Measurements from ENCODE around the gene PDSS2. TPM values are rescaled to one million over a fixed set of nuclear protein-coding genes. Genes with fewer than 3 reads are reported as not detected.

PDSS2 gene
- total RNA-seq, 4 donors from 2014 or later, result 2.3 to 16.9 (median 10.7) TPM

DNA sequence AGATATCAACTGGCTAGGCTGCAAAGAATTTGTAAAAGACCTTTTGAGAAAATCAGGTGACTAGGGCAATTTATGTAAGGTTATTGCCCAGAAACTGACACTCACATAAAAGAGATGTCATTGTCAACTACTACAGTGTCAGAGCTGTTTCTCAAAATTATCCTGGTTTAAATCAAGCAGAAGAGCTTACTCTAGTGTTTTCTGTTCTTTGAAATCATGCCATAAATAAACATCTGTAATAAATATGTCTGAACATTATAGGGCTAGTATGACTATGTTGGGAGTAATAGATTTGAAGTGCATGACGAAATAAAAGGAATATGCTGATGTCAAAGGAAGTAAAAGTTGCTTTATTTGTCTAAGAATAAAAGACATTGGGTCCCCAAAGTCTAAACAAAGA lies 11.0 kb upstream of the PDSS2 start:
- intact Hi-C loops (cut with DNase I; ENCODE audit: low total_unique reads), result no loop called here
- no peak for DNase-seq
- TF ChIP-seq, protein P1, sequence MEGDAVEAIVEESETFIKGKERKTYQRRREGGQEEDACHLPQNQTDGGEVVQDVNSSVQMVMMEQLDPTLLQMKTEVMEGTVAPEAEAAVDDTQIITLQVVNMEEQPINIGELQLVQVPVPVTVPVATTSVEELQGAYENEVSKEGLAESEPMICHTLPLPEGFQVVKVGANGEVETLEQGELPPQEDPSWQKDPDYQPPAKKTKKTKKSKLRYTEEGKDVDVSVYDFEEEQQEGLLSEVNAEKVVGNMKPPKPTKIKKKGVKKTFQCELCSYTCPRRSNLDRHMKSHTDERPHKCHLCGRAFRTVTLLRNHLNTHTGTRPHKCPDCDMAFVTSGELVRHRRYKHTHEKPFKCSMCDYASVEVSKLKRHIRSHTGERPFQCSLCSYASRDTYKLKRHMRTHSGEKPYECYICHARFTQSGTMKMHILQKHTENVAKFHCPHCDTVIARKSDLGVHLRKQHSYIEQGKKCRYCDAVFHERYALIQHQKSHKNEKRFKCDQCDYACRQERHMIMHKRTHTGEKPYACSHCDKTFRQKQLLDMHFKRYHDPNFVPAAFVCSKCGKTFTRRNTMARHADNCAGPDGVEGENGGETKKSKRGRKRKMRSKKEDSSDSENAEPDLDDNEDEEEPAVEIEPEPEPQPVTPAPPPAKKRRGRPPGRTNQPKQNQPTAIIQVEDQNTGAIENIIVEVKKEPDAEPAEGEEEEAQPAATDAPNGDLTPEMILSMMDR (IDR thresholded peaks at IDR 0.05), result no peak
- TF ChIP-seq POLR2A (IDR thresholded peaks at IDR 0.05), result no peak
- Histone ChIP-seq H3K27ac (no peak overlapping the region), H3K27me3 (no peaks in the 10 kb centered on the region), H3K4me3 (no peak overlapping the region), H3K9me3 (no peaks in the 10 kb centered on the region), H3K36me3 (no peaks in the 10 kb centered on the region), H3K4me1 (no peaks in the 10 kb centered on the region)

GRCh38 chr6:107466062-107466461 lies 6.7 kb upstream of the PDSS2 start:
- DNase-seq, result no peak
- no peak overlapping the region for H3K27ac ChIP-seq
- intact Hi-C loops (cut with DNase I; ENCODE audit: low total_unique reads), result no loop called here
- H3K4me1 ChIP-seq, result no peaks in the 10 kb centered on the region
- H3K4me3 ChIP-seq, result no peak overlapping the region
- no peaks in the 10 kb centered on the region for H3K36me3 ChIP-seq
- no peak for TF ChIP-seq POLR2A (IDR thresholded peaks at IDR 0.05)
- TF ChIP-seq, protein P1 (IDR thresholded peaks at IDR 0.05), result no peak
- H3K27me3 ChIP-seq, result no peaks in the 10 kb centered on the region
- no peaks in the 10 kb centered on the region for H3K9me3 ChIP-seq

- no peaks in the 10 kb centered on the region for H3K27me3 ChIP-seq
- no peaks in the 10 kb centered on the region for H3K9me3 ChIP-seq
- no peak for TF ChIP-seq POLR2A (IDR thresholded peaks at IDR 0.05)
- TF ChIP-seq, protein P1 (IDR thresholded peaks at IDR 0.05), result no peak
- intact Hi-C loops (cut with DNase I; ENCODE audit: low total_unique reads), result no loop called here
- DNase-seq, result no peak
- H3K4me3 ChIP-seq, result peak overlapping the region; percentile 52 to 97
- H3K27ac ChIP-seq, result peak overlapping the region; percentile 74 to 76
- H3K36me3 ChIP-seq, result no peaks in the 10 kb centered on the region
- H3K4me1 ChIP-seq, result no peaks in the 10 kb centered on the region
Observed at GRCh38 chr6:107460083-107460631, 793 bp upstream of the PDSS2 start.

- intact Hi-C loops (cut with DNase I; ENCODE audit: low total_unique reads), result no loop called here
- peak overlapping the region; percentile 74 to 76 for H3K27ac ChIP-seq
- no peaks in the 10 kb centered on the region for H3K36me3 ChIP-seq
- H3K4me3 ChIP-seq, result peak overlapping the region; percentile 52 to 97
- TF ChIP-seq, protein P1 (IDR thresholded peaks at IDR 0.05), result no peak
- TF ChIP-seq POLR2A (IDR thresholded peaks at IDR 0.05), result no peak
- no peaks in the 10 kb centered on the region for H3K27me3 ChIP-seq
- no peaks in the 10 kb centered on the region for H3K9me3 ChIP-seq
- H3K4me1 ChIP-seq, result no peaks in the 10 kb centered on the region
- peak; percentile 16 to 25 for DNase-seq
Observed at GRCh38 chr6:107458672-107459282, 587 bp downstream of the PDSS2 start.

GRCh38 chr6:107448776-107449175 lies 10.6 kb downstream of the PDSS2 start:
- Histone ChIP-seq H3K4me1 (no peaks in the 10 kb centered on the region), H3K4me3 (no peak overlapping the region), H3K27ac (no peak overlapping the region), H3K9me3 (no peaks in the 10 kb centered on the region), H3K27me3 (no peaks in the 10 kb centered on the region), H3K36me3 (no peaks in the 10 kb centered on the region)
- no peak for DNase-seq
- intact Hi-C loops (cut with DNase I; ENCODE audit: low total_unique reads), result no loop called here
- TF ChIP-seq, protein P1 (IDR thresholded peaks at IDR 0.05), result no peak
- no peak for TF ChIP-seq POLR2A (IDR thresholded peaks at IDR 0.05)
